ENCODE data around the gene GAPT. TPM values are rescaled to one million over a fixed set of nuclear protein-coding genes. Genes with fewer than 3 reads are reported as not detected.

GAPT gene
- total RNA-seq, 4 donors from 2014 or later = 0.80 to 3.3 (median 1.2) TPM; not detected in 1

DNA sequence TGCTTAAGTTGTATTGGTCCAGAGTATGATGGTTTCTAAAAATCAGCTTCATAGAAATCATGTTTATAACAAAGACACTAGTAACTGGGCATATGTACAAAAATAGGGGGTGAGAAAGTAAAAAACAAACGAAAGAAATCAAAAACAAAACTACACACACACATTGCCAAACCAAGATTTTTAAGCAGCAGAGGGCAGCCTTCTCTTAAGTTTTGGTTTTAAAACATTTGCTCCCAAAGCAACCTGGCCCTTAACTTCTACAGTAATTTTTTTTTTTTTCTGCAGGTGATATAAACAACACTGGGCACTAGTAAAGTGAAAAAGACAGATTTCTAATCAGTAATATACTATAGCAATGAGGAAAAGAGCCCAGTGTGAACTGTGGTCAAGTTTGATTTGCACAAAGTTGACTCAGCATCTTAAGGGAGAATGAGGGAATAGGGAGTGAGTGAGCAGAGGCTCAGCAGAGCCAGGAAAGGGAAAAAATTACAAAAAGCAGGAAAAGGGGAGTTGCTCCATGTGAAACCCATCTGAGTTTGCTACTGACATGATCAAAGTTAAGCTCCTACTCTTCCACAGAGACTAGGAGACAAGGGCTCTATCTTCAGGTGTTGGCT, 13.4 kb upstream of the GAPT start:
- intact Hi-C loops (cut with DNase I) = no loop called here
- TF ChIP-seq POLR2A (IDR thresholded peaks at IDR 0.05; ENCODE audit: low read depth) = no peak
- no peak for TF ChIP-seq EP300 (IDR thresholded peaks at IDR 0.05)
- no peak for TF ChIP-seq CTCF (IDR thresholded peaks at IDR 0.05)
- no peak for TF ChIP-seq POLR2AphosphoS5 (IDR thresholded peaks at IDR 0.05)
- H3K4me1 ChIP-seq = no peaks in the 10 kb centered on the region
- no peak for DNase-seq (ENCODE audit: extremely low spot score)
- H3K36me3 ChIP-seq = no peaks in the 10 kb centered on the region
- peaks cover 0 to 4% (median 0%) of the 10 kb centered on the region in 4 donors for H3K27me3 ChIP-seq
- WGBS = 41% methylated on average over 1 of the region's 1 CpG
- no peak overlapping the region for H3K27ac ChIP-seq (replicated peaks in 1 of 4)
- H3K9me3 ChIP-seq = no peaks in the 10 kb centered on the region
- H3K4me3 ChIP-seq = no peak overlapping the region

GRCh38 chr5:58481066-58481676, 10.1 kb upstream of the GAPT start:
- Histone ChIP-seq H3K27me3 (peaks cover 0 to 4% (median 0%) of the 10 kb centered on the region in 4 donors), H3K9me3 (no peaks in the 10 kb centered on the region), H3K27ac (replicated peaks in 1 of 4) (no peak overlapping the region), H3K36me3 (no peaks in the 10 kb centered on the region), H3K4me1 (no peaks in the 10 kb centered on the region), H3K4me3 (no peak overlapping the region)
- no peak for DNase-seq (ENCODE audit: extremely low spot score)
- TF ChIP-seq POLR2AphosphoS5 (IDR thresholded peaks at IDR 0.05) (no peak), CTCF (IDR thresholded peaks at IDR 0.05) (no peak), EP300 (IDR thresholded peaks at IDR 0.05) (no peak), POLR2A (IDR thresholded peaks at IDR 0.05; ENCODE audit: low read depth) (no peak)
- intact Hi-C loops (cut with DNase I) = no loop called here

DNA sequence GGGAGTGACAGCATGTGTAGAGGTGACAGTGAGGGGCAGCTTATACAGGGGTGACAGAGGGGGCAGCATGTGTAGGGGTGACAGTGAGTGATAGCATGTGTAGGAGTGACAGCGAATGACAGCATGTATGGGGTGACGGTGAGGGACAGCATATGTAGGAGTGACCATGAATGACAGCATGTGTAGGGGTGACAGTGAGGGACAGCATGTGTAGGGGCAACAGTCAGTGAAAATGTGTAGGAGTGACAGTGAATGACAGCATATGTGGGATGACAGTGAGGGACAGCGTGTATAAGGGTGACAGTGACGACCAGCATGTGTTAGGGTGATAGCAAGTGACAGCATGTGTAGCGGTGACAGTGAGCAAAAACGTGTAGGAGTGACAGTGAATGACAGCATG, 9.4 kb upstream of the GAPT start:
- H3K36me3 ChIP-seq = no peaks in the 10 kb centered on the region
- no peaks in the 10 kb centered on the region for H3K9me3 ChIP-seq
- H3K27me3 ChIP-seq = peaks cover 0 to 4% (median 0%) of the 10 kb centered on the region in 4 donors
- 82% methylated on average over 6 of the region's 6 CpGs for WGBS
- no peak overlapping the region for H3K27ac ChIP-seq (replicated peaks in 1 of 4)
- H3K4me3 ChIP-seq = no peak overlapping the region
- H3K4me1 ChIP-seq = no peaks in the 10 kb centered on the region
- DNase-seq (ENCODE audit: extremely low spot score) = no peak
- TF ChIP-seq POLR2AphosphoS5 (IDR thresholded peaks at IDR 0.05) = no peak
- TF ChIP-seq POLR2A (IDR thresholded peaks at IDR 0.05; ENCODE audit: low read depth) = no peak
- no peak for TF ChIP-seq CTCF (IDR thresholded peaks at IDR 0.05)
- TF ChIP-seq EP300 (IDR thresholded peaks at IDR 0.05) = no peak
- intact Hi-C loops (cut with DNase I) = no loop called here

GRCh38 chr5:58482536-58482935, 8.7 kb upstream of the GAPT start:
- intact Hi-C loops (cut with DNase I) = no loop called here
- Histone ChIP-seq H3K27ac (replicated peaks in 1 of 4) (no peak overlapping the region), H3K4me3 (no peak overlapping the region), H3K4me1 (no peaks in the 10 kb centered on the region), H3K36me3 (no peaks in the 10 kb centered on the region), H3K9me3 (no peaks in the 10 kb centered on the region), H3K27me3 (peaks cover 0 to 4% (median 0%) of the 10 kb centered on the region in 4 donors)
- no peak for DNase-seq (ENCODE audit: extremely low spot score)
- no peak for TF ChIP-seq CTCF (IDR thresholded peaks at IDR 0.05)
- no peak for TF ChIP-seq POLR2AphosphoS5 (IDR thresholded peaks at IDR 0.05)
- TF ChIP-seq POLR2A (IDR thresholded peaks at IDR 0.05; ENCODE audit: low read depth) = no peak
- TF ChIP-seq EP300 (IDR thresholded peaks at IDR 0.05) = no peak
- 100% methylated on average over 1 of the region's 1 CpG for WGBS
